DND-41 (cell line): ENCODE measurements around the gene ATP6V0E1.

Source experiments
- CTCF ChIP-seq: IDR thresholded peaks from 2 replicates; pipeline ENCODE4 v1.5.1; 2012; ENCODE audit warnings: borderline replicate concordance, low read length, moderate library complexity, mild to moderate bottlenecking; ENCODE audit not compliant: poor library complexity, severe bottlenecking; ENCODE audit errors: extremely low read depth
- EZH2 ChIP-seq: IDR thresholded peaks from 3 replicates; pipeline ENCODE4 v1.6.1; 2012; ENCODE audit warnings: borderline replicate concordance, low read depth, mild to moderate bottlenecking, moderate library complexity, low read length, inconsistent platforms; ENCODE audit not compliant: severe bottlenecking

GRCh38 chr5:172971482-172971881, 12.1 kb upstream of the ATP6V0E1 start:
- TF ChIP-seq CTCF, result no peak
- no peak for TF ChIP-seq EZH2
